HL-60 (cell line): ENCODE measurements around the gene LRRC74A.

Experiments
- DNase-seq, 2 experiments: peaks; one replicate each; pipeline ENCODE4 v3.0.0-alpha.2; 2010 to 2020; ENCODE audit warnings: low read depth in 1 of 2, low spot score in 1 of 2
- H3K27ac ChIP-seq: fragments of 250-450 bp; sonication (Bioruptor Pico); replicated peaks from 2 replicates; pipeline ENCODE4 v1.5.1; 2020; ENCODE audit warnings: mild to moderate bottlenecking, moderate library complexity
- H3K27me3 ChIP-seq: fragments of 250-450 bp; sonication (Bioruptor Pico); 2 replicates; pipeline ENCODE4 v1.5.1; 2021; ENCODE audit warnings: mild to moderate bottlenecking, moderate library complexity; ENCODE audit not compliant: insufficient read depth, poor library complexity, severe bottlenecking
- H3K4me3 ChIP-seq: replicated peaks from 2 replicates; pipeline ENCODE4 v1.5.1; 2011; ENCODE audit warnings: mild to moderate bottlenecking, control low read depth, low read length; ENCODE audit not compliant: insufficient read depth
- GABPA ChIP-seq: IDR thresholded peaks from 2 replicates; pipeline ENCODE4 v1.6.1; 2012; ENCODE audit warnings: low read depth
- POLR2AphosphoS5 ChIP-seq: IDR thresholded peaks from 2 replicates; pipeline ENCODE4 v1.6.1; 2012; ENCODE audit warnings: low read depth
- SPI1 ChIP-seq: IDR thresholded peaks from 2 replicates; pipeline ENCODE4 v1.6.1; 2012; ENCODE audit warnings: low read depth, mild to moderate bottlenecking, borderline replicate concordance
- TF ChIP-seq, protein P1 (sequence below): IDR thresholded peaks from 2 replicates; pipeline ENCODE4 v1.6.1; 2012; ENCODE audit warnings: low read depth; ENCODE audit not compliant: insufficient replicate concordance
- TF ChIP-seq, protein P2 (sequence below): IDR thresholded peaks from one replicate; pipeline ENCODE4 v1.5.1; 2011; ENCODE audit warnings: low read length, control low read depth, inconsistent platforms; ENCODE audit not compliant: insufficient read depth

Gene LRRC74A

DNA sequence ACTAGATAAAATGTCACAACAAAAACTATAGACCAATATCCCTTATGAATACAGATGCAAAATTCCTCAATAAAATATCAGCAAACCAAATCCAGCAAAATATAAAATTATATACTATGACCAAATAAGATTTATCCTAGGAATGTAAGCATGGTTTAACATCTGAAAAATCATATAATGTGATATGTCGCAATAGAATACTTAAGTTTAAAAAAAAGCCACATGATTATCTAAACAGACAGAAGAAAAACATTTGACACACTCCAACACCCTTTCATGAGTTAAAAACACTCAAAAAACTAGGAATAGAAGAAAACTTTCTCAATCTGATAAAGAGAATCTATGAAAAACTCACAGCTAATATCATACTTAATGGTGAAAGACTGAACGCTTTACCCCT is 33.8 kb upstream of the LRRC74A start:
- Histone ChIP-seq H3K27ac (no peak overlapping the region), H3K4me3 (no peak overlapping the region), H3K27me3 (no peaks in the 10 kb centered on the region)
- no peak for TF ChIP-seq SPI1
- TF ChIP-seq, protein P1, sequence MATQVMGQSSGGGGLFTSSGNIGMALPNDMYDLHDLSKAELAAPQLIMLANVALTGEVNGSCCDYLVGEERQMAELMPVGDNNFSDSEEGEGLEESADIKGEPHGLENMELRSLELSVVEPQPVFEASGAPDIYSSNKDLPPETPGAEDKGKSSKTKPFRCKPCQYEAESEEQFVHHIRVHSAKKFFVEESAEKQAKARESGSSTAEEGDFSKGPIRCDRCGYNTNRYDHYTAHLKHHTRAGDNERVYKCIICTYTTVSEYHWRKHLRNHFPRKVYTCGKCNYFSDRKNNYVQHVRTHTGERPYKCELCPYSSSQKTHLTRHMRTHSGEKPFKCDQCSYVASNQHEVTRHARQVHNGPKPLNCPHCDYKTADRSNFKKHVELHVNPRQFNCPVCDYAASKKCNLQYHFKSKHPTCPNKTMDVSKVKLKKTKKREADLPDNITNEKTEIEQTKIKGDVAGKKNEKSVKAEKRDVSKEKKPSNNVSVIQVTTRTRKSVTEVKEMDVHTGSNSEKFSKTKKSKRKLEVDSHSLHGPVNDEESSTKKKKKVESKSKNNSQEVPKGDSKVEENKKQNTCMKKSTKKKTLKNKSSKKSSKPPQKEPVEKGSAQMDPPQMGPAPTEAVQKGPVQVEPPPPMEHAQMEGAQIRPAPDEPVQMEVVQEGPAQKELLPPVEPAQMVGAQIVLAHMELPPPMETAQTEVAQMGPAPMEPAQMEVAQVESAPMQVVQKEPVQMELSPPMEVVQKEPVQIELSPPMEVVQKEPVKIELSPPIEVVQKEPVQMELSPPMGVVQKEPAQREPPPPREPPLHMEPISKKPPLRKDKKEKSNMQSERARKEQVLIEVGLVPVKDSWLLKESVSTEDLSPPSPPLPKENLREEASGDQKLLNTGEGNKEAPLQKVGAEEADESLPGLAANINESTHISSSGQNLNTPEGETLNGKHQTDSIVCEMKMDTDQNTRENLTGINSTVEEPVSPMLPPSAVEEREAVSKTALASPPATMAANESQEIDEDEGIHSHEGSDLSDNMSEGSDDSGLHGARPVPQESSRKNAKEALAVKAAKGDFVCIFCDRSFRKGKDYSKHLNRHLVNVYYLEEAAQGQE = no peak
- TF ChIP-seq POLR2AphosphoS5 = no peak
- no peak for DNase-seq

DNA sequence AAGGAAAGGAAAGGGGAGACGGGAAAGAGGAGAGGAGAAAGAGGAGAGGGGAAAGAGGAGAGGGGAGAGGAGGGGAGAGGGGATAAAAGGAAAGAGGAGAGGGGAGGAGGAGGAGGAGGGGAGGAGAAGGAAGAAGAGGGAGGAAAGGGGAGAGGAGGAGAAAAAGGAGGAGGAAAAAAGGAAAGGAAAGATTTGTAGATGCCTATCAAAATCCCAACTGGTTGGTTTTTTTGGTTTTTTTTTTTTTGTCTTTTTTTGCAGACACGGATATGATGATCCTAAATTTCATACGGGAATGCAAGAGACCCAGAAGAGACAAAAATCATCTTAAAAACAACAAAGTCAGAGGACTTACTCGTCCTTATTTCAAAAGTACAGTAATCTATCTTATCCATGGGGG is 32.9 kb upstream of the LRRC74A start:
- no peak overlapping the region for H3K4me3 ChIP-seq
- no peak for DNase-seq
- H3K27me3 ChIP-seq = no peaks in the 10 kb centered on the region
- TF ChIP-seq GABPA = no peak
- no peak for TF ChIP-seq POLR2AphosphoS5
- TF ChIP-seq, protein P1 = no peak
- TF ChIP-seq, protein P2, sequence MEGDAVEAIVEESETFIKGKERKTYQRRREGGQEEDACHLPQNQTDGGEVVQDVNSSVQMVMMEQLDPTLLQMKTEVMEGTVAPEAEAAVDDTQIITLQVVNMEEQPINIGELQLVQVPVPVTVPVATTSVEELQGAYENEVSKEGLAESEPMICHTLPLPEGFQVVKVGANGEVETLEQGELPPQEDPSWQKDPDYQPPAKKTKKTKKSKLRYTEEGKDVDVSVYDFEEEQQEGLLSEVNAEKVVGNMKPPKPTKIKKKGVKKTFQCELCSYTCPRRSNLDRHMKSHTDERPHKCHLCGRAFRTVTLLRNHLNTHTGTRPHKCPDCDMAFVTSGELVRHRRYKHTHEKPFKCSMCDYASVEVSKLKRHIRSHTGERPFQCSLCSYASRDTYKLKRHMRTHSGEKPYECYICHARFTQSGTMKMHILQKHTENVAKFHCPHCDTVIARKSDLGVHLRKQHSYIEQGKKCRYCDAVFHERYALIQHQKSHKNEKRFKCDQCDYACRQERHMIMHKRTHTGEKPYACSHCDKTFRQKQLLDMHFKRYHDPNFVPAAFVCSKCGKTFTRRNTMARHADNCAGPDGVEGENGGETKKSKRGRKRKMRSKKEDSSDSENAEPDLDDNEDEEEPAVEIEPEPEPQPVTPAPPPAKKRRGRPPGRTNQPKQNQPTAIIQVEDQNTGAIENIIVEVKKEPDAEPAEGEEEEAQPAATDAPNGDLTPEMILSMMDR = no peak
- TF ChIP-seq SPI1 = no peak
- H3K27ac ChIP-seq = no peak overlapping the region

DNA sequence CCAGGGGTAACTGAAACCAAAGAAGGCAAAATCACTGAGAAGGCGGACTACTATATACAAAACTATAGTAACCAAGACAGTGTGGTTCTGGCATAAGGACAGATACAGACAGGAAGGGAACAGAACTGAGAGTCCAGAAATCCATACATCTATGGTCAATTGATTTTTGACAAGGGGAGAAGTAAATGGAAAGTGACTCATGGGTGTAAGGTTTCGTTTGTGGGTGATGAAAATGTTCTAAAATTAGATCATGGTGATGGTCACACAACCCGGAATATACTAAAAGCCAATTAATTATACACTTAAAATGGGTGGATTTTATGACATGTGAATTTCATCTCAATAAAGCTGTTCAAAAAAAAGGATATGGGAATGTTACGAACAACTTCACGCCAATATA is 32.3 kb upstream of the LRRC74A start:
- DNase-seq = no peak
- no peak overlapping the region for H3K4me3 ChIP-seq
- H3K27me3 ChIP-seq = no peaks in the 10 kb centered on the region
- H3K27ac ChIP-seq = no peak overlapping the region
- TF ChIP-seq, protein P1 = no peak
- TF ChIP-seq POLR2AphosphoS5 = no peak
- no peak for TF ChIP-seq GABPA
- TF ChIP-seq, protein P2 = no peak
- no peak for TF ChIP-seq SPI1

DNA sequence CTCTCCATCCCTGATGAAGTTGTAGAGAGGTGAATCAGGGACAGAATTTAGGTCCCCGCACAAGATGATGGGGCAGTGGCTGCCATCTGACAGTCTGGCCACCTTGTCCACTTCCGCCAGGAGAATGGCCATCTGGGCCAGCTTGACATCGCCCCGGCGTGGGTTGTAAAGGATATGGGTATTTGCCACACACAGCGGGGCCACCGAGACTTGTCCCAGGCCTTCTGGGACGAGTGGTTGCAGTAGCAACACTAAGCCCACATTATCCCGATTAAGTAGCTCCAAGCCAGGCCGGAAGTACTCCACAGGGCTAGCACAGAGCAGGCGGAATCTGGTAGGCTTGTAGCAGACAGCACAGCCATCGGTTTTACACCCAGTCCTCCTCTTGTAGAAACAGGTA is 19.8 kb upstream of the LRRC74A start:
- no peak for DNase-seq
- no peaks in the 10 kb centered on the region for H3K27me3 ChIP-seq
- TF ChIP-seq, protein P2 = no peak
- TF ChIP-seq SPI1 = no peak
- TF ChIP-seq POLR2AphosphoS5 = no peak
- TF ChIP-seq, protein P1 = no peak
- TF ChIP-seq GABPA = no peak
- H3K4me3 ChIP-seq = no peak overlapping the region
- H3K27ac ChIP-seq = no peak overlapping the region
